Fibroblast of villous mesenchyme (primary cell): ENCODE data around the gene FSTL1. TPM values are rescaled to one million over a fixed set of nuclear protein-coding genes. Genes with fewer than 3 reads are reported as not detected.

Experiments used
- DNase-seq: peaks from one replicate; pipeline ENCODE4 v3.0.0-alpha.2; 2010; ENCODE audit warnings: low read depth
- H3K4me3 ChIP-seq: 2 replicates; pipeline ENCODE4 v1.5.1; 2011; ENCODE audit warnings: low read depth, mild to moderate bottlenecking, low read length
- total RNA-seq: library from RNA; depleted of rRNA; stranded (reverse); fragments of >200 nt; gene quantifications from 2 replicates; pipeline ENCODE4 v1.2.3, GENCODE V29; 2012
- TF ChIP-seq, protein P1 (sequence below): IDR thresholded peaks from 2 replicates; pipeline ENCODE4 v1.5.1; 2012; ENCODE audit warnings: low read depth, mild to moderate bottlenecking, low read length; ENCODE audit not compliant: insufficient read depth

Gene FSTL1
- total RNA-seq, 1 donor: 1,795 TPM

- no peak overlapping the region for H3K4me3 ChIP-seq
- TF ChIP-seq, protein P1, sequence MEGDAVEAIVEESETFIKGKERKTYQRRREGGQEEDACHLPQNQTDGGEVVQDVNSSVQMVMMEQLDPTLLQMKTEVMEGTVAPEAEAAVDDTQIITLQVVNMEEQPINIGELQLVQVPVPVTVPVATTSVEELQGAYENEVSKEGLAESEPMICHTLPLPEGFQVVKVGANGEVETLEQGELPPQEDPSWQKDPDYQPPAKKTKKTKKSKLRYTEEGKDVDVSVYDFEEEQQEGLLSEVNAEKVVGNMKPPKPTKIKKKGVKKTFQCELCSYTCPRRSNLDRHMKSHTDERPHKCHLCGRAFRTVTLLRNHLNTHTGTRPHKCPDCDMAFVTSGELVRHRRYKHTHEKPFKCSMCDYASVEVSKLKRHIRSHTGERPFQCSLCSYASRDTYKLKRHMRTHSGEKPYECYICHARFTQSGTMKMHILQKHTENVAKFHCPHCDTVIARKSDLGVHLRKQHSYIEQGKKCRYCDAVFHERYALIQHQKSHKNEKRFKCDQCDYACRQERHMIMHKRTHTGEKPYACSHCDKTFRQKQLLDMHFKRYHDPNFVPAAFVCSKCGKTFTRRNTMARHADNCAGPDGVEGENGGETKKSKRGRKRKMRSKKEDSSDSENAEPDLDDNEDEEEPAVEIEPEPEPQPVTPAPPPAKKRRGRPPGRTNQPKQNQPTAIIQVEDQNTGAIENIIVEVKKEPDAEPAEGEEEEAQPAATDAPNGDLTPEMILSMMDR: no peak
- no peak for DNase-seq
These were observed 80.3 kb downstream of the FSTL1 start for GRCh38 chr3:120370463-120370862.

DNA sequence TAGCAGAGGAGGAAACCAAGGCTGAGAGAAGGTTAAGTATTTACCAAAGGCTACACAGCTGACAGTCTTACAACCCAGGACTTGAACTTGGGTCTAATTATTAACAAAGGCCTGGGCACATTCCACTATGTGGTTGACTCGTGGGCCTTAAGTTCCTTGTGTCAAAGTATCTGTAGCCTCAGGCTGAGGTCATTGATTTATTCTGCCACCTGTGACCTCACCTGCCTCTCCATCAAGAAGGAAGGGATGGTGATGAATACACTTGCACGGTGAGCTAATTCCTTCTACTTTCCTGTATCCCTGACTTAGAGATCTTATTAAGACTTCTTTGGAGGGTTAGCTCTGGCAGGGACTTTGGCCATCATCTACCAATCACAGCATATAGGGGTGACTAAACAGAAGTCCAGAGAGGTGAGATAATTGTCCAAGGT lies 81.7 kb downstream of the FSTL1 start:
- no peak for DNase-seq
- TF ChIP-seq, protein P1: no peak
- H3K4me3 ChIP-seq: no peak overlapping the region

DNA sequence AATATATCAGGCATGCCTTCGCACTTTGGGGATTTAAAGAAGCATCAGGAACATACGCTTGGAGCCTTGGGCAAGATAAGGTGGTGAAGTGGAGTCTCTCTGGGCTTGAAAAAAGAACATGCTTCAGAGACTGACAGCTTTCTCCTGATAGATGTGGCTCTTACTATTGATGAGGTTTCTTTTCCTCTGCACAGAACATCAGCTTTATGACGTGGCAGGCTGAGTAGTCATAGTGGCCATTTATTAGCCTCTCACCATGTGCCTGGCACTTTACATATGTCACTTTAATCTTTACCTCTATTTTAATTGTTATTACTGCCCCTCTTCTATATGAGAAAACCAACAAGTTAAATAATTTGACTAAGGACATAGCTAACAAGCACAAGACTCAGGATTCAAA lies 82.6 kb downstream of the FSTL1 start:
- DNase-seq: no peak
- TF ChIP-seq, protein P1: no peak
- no peak overlapping the region for H3K4me3 ChIP-seq

GRCh38 chr3:120364821-120365220 lies 86.0 kb downstream of the FSTL1 start:
- no peak for DNase-seq
- TF ChIP-seq, protein P1: no peak
- no peak overlapping the region for H3K4me3 ChIP-seq

GRCh38 chr3:120364101-120364500 lies 86.7 kb downstream of the FSTL1 start:
- TF ChIP-seq, protein P1: no peak
- H3K4me3 ChIP-seq: no peak overlapping the region
- no peak for DNase-seq

DNA sequence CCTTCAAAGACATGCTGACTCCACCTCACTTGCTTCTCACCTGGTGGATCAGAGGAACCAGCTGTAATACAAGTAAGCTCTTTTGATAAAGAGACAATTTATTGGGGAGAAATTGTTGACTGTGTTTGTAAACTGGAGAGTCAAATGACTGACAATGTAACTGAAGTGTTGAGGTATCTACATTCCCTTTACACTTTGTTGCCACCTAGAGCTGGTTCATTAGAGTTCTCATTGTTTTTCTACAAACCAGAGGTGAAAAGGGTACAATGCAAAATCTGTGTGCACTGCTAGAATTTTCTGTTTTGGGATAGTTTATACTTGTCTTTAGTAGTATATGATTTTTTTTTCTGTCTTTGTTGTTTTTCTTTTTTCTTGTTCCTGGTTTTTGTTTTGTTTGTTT lies 93.0 kb downstream of the FSTL1 start:
- DNase-seq: no peak
- H3K4me3 ChIP-seq: no peak overlapping the region
- TF ChIP-seq, protein P1: no peak

GRCh38 chr3:120355486-120355885 lies 95.3 kb downstream of the FSTL1 start:
- no peak for DNase-seq
- TF ChIP-seq, protein P1: no peak
- H3K4me3 ChIP-seq: no peak overlapping the region
